GM12878 (cell line): ENCODE data around the gene LDLRAD4. TPM values are rescaled to one million over a fixed set of nuclear protein-coding genes. Genes with fewer than 3 reads are reported as not detected.

Experiments
- BRCA1 ChIP-seq: IDR thresholded peaks from 2 replicates; pipeline ENCODE4 v1.6.1; 2011; ENCODE audit warnings: low read depth, low read length, improper control_type of control experiment
- CTCF ChIP-seq, 3 experiments: IDR thresholded peaks in 2 of 3; conservative IDR thresholded peaks in 1 of 3; 2 replicates each; pipeline ENCODE4 v1.5.1; 2011; ENCODE audit warnings: low read depth in 3 of 3, low read length in 3 of 3, mild to moderate bottlenecking in 3 of 3, control low read depth in 2 of 3, moderate library complexity in 2 of 3, inconsistent platforms in 1 of 3, mixed read lengths in 1 of 3; ENCODE audit not compliant: control insufficient read depth in 2 of 3, insufficient read depth in 1 of 3; ENCODE audit errors: extremely low read depth in 1 of 3
- ELK1 ChIP-seq: IDR thresholded peaks from 2 replicates; pipeline ENCODE4 v1.6.1; 2012; ENCODE audit warnings: low read depth, low read length, improper control_type of control experiment
- JUND ChIP-seq: IDR thresholded peaks from 2 replicates; pipeline ENCODE4 v1.6.1; 2012; ENCODE audit warnings: low read depth, mild to moderate bottlenecking, low read length, improper control_type of control experiment, moderate library complexity
- MEF2A ChIP-seq: IDR thresholded peaks from 2 replicates; pipeline ENCODE4 v1.6.1; 2011; ENCODE audit warnings: low read depth, mild to moderate bottlenecking, low read length, moderate library complexity; ENCODE audit not compliant: insufficient read depth
- MLLT1 ChIP-seq: fragments of 450-650 bp; IDR thresholded peaks from 2 replicates; pipeline ENCODE4 v1.6.1; 2016; ENCODE audit warnings: mild to moderate bottlenecking
- MXI1 ChIP-seq: fragments of 150-350 bp; IDR thresholded peaks from 2 replicates; pipeline ENCODE4 v1.6.1; 2011; ENCODE audit warnings: low read depth, mild to moderate bottlenecking, inconsistent platforms, low read length, improper control_type of control experiment
- NBN ChIP-seq: fragments of 450-650 bp; IDR thresholded peaks from 2 replicates; pipeline ENCODE4 v1.6.1; 2016
- NFYA ChIP-seq: IDR thresholded peaks from 2 replicates; pipeline ENCODE4 v1.6.1; 2011; ENCODE audit warnings: low read depth, mild to moderate bottlenecking, low read length, improper control_type of control experiment, borderline replicate concordance
- PKNOX1 ChIP-seq: fragments of 450-650 bp; IDR thresholded peaks from 2 replicates; pipeline ENCODE4 v1.6.1; 2016; ENCODE audit warnings: mild to moderate bottlenecking
- POLR2A ChIP-seq: IDR thresholded peaks from 2 replicates; pipeline ENCODE4 v1.6.1; 2011; ENCODE audit warnings: low read depth, mild to moderate bottlenecking, low read length
- SMAD5 ChIP-seq: IDR thresholded peaks from 2 replicates; pipeline ENCODE4 v1.6.1; 2016; ENCODE audit warnings: antibody characterized with exemption, low read depth
- TBL1XR1 ChIP-seq: IDR thresholded peaks from 2 replicates; pipeline ENCODE4 v1.6.1; 2012; ENCODE audit warnings: low read depth, low read length, improper control_type of control experiment
- polyA plus RNA-seq, 11 experiments: library from polyadenylated mRNA; depleted of rRNA in 4 of 11; unstranded in 6 of 11; stranded (reverse) in 5 of 11; fragments of >200 nt; fragmentation: Nextera tagmentation in 4 of 11; fragmentation: Illumina TruSeq in 1 of 11; extraction: Ambion mirVana in 4 of 11; extraction: Trizol in 1 of 11; gene quantifications; 1 replicate in 1 of 11; 2 replicates in 10 of 11; pipeline versions ENCODE4 v1.2.1 to v1.2.3, GENCODE V29; 2011 to 2016; ENCODE audit warnings: inconsistent platforms in 2 of 11, missing spikeins in 2 of 11, low read depth in 1 of 11
- total RNA-seq, 4 experiments: library from RNA; depleted of rRNA in 3 of 4; stranded (reverse); fragments of >200 nt in 3 of 4; fragmentation: Illumina TruSeq in 1 of 4; extraction: Trizol in 1 of 4; gene quantifications; 2 replicates each; pipeline versions ENCODE4 v1.2.1 to v1.2.3, GENCODE V29; 2013 to 2021
- TF ChIP-seq, protein P1 (sequence below): fragments of 450-650 bp; IDR thresholded peaks from 2 replicates; pipeline ENCODE4 v1.6.1; 2017; ENCODE audit warnings: mild to moderate bottlenecking
- TF ChIP-seq, protein P2 (sequence below): IDR thresholded peaks from 2 replicates; pipeline ENCODE4 v1.6.1; 2012; ENCODE audit warnings: mild to moderate bottlenecking, low read depth, low read length

The LDLRAD4 gene
- total and polyA plus RNA-seq, 10 of the 15 experiments (the other 5 are each of a cell fraction or from before 2014, with no cell fraction given): 2.7 to 16.8 (median 11.2) TPM

- no peak for TF ChIP-seq ELK1
- no peak for TF ChIP-seq MXI1
- TF ChIP-seq NFYA: no peak
- no peak for TF ChIP-seq BRCA1
- TF ChIP-seq PKNOX1: peak; percentile 23; the same call in 1 of the 2 replicates
- TF ChIP-seq JUND: no peak
- no peak for TF ChIP-seq SMAD5
- peak; percentile 76 to 98 (median 81) for TF ChIP-seq CTCF (IDR thresholded peaks at IDR 0.05 in 2 of 3, conservative IDR thresholded peaks at IDR 0.05 in 1 of 3; ENCODE audit: control insufficient read depth in 2 of 3, extremely low read depth in 1 of 3, insufficient read depth in 1 of 3, low read depth in 3 of 3, low read length in 3 of 3)
- 0 out of 2 replicates have a peak, but pooled peaks have one; percentile 50 for TF ChIP-seq MLLT1
- 0 out of 2 replicates have a peak, but pooled peaks have one; percentile 34 for TF ChIP-seq MEF2A
- no peak for TF ChIP-seq POLR2A
- TF ChIP-seq, protein P1, sequence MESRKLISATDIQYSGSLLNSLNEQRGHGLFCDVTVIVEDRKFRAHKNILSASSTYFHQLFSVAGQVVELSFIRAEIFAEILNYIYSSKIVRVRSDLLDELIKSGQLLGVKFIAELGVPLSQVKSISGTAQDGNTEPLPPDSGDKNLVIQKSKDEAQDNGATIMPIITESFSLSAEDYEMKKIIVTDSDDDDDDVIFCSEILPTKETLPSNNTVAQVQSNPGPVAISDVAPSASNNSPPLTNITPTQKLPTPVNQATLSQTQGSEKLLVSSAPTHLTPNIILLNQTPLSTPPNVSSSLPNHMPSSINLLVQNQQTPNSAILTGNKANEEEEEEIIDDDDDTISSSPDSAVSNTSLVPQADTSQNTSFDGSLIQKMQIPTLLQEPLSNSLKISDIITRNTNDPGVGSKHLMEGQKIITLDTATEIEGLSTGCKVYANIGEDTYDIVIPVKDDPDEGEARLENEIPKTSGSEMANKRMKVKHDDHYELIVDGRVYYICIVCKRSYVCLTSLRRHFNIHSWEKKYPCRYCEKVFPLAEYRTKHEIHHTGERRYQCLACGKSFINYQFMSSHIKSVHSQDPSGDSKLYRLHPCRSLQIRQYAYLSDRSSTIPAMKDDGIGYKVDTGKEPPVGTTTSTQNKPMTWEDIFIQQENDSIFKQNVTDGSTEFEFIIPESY: no peak
- peak; percentile 78 for TF ChIP-seq NBN
- no peak for TF ChIP-seq TBL1XR1
- TF ChIP-seq, protein P2, sequence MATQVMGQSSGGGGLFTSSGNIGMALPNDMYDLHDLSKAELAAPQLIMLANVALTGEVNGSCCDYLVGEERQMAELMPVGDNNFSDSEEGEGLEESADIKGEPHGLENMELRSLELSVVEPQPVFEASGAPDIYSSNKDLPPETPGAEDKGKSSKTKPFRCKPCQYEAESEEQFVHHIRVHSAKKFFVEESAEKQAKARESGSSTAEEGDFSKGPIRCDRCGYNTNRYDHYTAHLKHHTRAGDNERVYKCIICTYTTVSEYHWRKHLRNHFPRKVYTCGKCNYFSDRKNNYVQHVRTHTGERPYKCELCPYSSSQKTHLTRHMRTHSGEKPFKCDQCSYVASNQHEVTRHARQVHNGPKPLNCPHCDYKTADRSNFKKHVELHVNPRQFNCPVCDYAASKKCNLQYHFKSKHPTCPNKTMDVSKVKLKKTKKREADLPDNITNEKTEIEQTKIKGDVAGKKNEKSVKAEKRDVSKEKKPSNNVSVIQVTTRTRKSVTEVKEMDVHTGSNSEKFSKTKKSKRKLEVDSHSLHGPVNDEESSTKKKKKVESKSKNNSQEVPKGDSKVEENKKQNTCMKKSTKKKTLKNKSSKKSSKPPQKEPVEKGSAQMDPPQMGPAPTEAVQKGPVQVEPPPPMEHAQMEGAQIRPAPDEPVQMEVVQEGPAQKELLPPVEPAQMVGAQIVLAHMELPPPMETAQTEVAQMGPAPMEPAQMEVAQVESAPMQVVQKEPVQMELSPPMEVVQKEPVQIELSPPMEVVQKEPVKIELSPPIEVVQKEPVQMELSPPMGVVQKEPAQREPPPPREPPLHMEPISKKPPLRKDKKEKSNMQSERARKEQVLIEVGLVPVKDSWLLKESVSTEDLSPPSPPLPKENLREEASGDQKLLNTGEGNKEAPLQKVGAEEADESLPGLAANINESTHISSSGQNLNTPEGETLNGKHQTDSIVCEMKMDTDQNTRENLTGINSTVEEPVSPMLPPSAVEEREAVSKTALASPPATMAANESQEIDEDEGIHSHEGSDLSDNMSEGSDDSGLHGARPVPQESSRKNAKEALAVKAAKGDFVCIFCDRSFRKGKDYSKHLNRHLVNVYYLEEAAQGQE: no peak
Observed at GRCh38 chr18:13629841-13630715, 411.5 kb downstream of the LDLRAD4 start (continued).
